Parathyroid adenoma (tissue), 2 donors: ENCODE results near the gene MAD1L1.

ENCODE experiments used
- H2AFZ ChIP-seq: fragments of 300-600 bp; sonication (generic); one replicate; pipeline ENCODE4 v1.7.0; 2017; ENCODE audit warnings: antibody characterized with exemption, mild to moderate bottlenecking
- H3K27ac ChIP-seq: fragments of 300-600 bp; sonication (generic); one replicate; pipeline ENCODE4 v1.7.0; 2017
- H3K27me3 ChIP-seq: fragments of 300-600 bp; sonication (generic); one replicate; pipeline ENCODE4 v1.7.0; 2017; ENCODE audit warnings: low read length; ENCODE audit not compliant: control insufficient read depth, insufficient read depth
- H3K36me3 ChIP-seq: fragments of 300-600 bp; sonication (generic); one replicate; pipeline ENCODE4 v1.7.0; 2017; ENCODE audit warnings: low read length; ENCODE audit not compliant: control insufficient read depth, insufficient read depth
- H3K4me1 ChIP-seq: fragments of 300-600 bp; sonication (generic); one replicate; pipeline ENCODE4 v1.7.0; 2017; ENCODE audit warnings: control low read depth
- H3K4me2 ChIP-seq: fragments of 300-600 bp; sonication (generic); one replicate; pipeline ENCODE4 v1.7.0; 2017; ENCODE audit warnings: low read length
- H3K4me3 ChIP-seq: fragments of 300-600 bp; sonication (generic); one replicate; pipeline ENCODE4 v1.7.0; 2017; ENCODE audit warnings: low read depth, low read length
- H3K79me2 ChIP-seq: fragments of 300-600 bp; sonication (generic); one replicate; pipeline ENCODE4 v1.7.0; 2017; ENCODE audit warnings: control low read depth
- H3K9ac ChIP-seq: fragments of 300-600 bp; sonication (generic); one replicate; pipeline ENCODE4 v1.7.0; 2017; ENCODE audit warnings: mild to moderate bottlenecking
- H3K9me3 ChIP-seq: fragments of 300-600 bp; sonication (generic); one replicate; pipeline ENCODE4 v1.7.0; 2017; ENCODE audit warnings: low read length; ENCODE audit not compliant: control insufficient read depth
- CTCF ChIP-seq: fragments of 300-600 bp; sonication (generic); IDR thresholded peaks from one replicate; pipeline ENCODE4 v1.7.0; 2017; ENCODE audit warnings: antibody characterized with exemption, mild to moderate bottlenecking
- donor health status: primary hyperparathyroidism.

MAD1L1 gene

GRCh38 chr7:1918063-1918645, 314.6 kb downstream of the MAD1L1 start:
- H3K4me2 ChIP-seq: no peak overlapping the region
- no peaks in the 10 kb centered on the region for H3K4me1 ChIP-seq
- no peaks in the 10 kb centered on the region for H3K27me3 ChIP-seq
- no peak overlapping the region for H3K9ac ChIP-seq
- H3K4me3 ChIP-seq: no peak overlapping the region
- no peak overlapping the region for H3K27ac ChIP-seq
- no peaks in the 10 kb centered on the region for H3K9me3 ChIP-seq
- TF ChIP-seq CTCF: no peak
- H2AFZ ChIP-seq: no peak overlapping the region
- H3K36me3 ChIP-seq: no peaks in the 10 kb centered on the region
- no peaks in the 10 kb centered on the region for H3K79me2 ChIP-seq

- no peak overlapping the region for H3K9ac ChIP-seq
- H2AFZ ChIP-seq: no peak overlapping the region
- no peak overlapping the region for H3K4me3 ChIP-seq
- H3K36me3 ChIP-seq: no peaks in the 10 kb centered on the region
- H3K4me1 ChIP-seq: no peaks in the 10 kb centered on the region
- no peaks in the 10 kb centered on the region for H3K27me3 ChIP-seq
- H3K79me2 ChIP-seq: no peaks in the 10 kb centered on the region
- no peaks in the 10 kb centered on the region for H3K9me3 ChIP-seq
- no peak overlapping the region for H3K4me2 ChIP-seq
- H3K27ac ChIP-seq: no peak overlapping the region
- TF ChIP-seq CTCF: no peak
These were observed 315.3 kb downstream of the MAD1L1 start for GRCh38 chr7:1917221-1918062.

- H3K79me2 ChIP-seq: no peaks in the 10 kb centered on the region
- no peaks in the 10 kb centered on the region for H3K27me3 ChIP-seq
- no peaks in the 10 kb centered on the region for H3K4me1 ChIP-seq
- no peak overlapping the region for H3K27ac ChIP-seq
- H3K36me3 ChIP-seq: no peaks in the 10 kb centered on the region
- no peaks in the 10 kb centered on the region for H3K9me3 ChIP-seq
- no peak overlapping the region for H3K4me3 ChIP-seq
- H3K9ac ChIP-seq: no peak overlapping the region
- no peak overlapping the region for H3K4me2 ChIP-seq
- H2AFZ ChIP-seq: no peak overlapping the region
- TF ChIP-seq CTCF: no peak
These were observed 316.2 kb downstream of the MAD1L1 start for GRCh38 chr7:1916601-1916970.

- Histone ChIP-seq H3K9me3 (no peaks in the 10 kb centered on the region), H3K4me3 (no peak overlapping the region), H3K27me3 (no peaks in the 10 kb centered on the region), H3K79me2 (no peaks in the 10 kb centered on the region), H3K4me2 (no peak overlapping the region), H3K9ac (no peak overlapping the region), H3K4me1 (no peaks in the 10 kb centered on the region), H3K36me3 (no peaks in the 10 kb centered on the region), H2AFZ (no peak overlapping the region), H3K27ac (no peak overlapping the region)
- no peak for TF ChIP-seq CTCF
These were observed 316.7 kb downstream of the MAD1L1 start for GRCh38 chr7:1915956-1916600.
